Stimulated activated CD4-positive, alpha-beta T cell treated with anti-CD3 and anti-CD28 coated beads, Interleukin-15, amount 100 ng/mL, for 1 hour (primary cell): Measurements from ENCODE around the gene NFXL1.
A peak's percentile ranks its signal among the peaks of the same experiment; 100 is the strongest.

Experiments
- DNase-seq, 2 donors: peaks; one replicate each; pipeline ENCODE4 v3.0.0-alpha.2; 2020; ENCODE audit warnings: low read depth in 1 of 2, low spot score in 1 of 2

The NFXL1 gene

DNA sequence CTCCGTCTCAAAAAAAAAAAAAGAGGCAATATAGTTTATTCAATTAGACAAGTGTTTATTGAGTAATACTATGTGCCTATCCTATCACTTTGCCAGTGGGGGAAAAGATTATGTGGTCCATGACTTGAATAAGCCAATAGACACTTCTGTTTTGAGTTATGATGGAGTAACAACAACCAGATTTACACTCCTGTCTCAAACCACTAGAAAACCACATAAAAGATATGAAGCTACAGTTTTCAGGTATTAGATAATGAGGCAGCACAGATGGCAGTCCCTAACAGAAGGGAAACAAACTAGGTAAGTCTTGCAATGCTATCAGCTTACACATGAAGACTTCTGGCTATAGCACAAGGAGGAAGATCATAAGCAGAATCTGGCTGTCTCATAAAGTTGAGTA lies 22.5 kb downstream of the NFXL1 start:
- DNase-seq, result no peak

DNA sequence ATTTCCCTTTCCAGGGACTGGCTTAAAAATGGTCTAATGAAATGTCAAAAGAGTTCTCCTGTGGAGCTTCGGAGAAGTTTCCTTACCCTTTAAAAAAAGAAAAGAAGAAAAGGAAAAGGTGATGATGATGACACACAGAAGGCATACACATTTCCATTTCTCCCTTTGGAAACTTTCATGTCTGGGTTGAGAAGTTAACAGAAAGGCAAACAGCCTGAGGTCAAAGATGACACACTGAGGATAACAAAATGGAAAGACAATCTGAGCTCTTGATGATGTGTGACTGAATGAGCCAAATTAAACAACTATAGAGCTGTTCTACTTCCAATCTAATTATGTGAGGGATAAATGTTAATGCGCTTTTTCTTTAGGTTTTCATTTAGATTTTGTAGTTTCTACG lies 32.2 kb downstream of the NFXL1 start:
- DNase-seq, result no peak

DNA sequence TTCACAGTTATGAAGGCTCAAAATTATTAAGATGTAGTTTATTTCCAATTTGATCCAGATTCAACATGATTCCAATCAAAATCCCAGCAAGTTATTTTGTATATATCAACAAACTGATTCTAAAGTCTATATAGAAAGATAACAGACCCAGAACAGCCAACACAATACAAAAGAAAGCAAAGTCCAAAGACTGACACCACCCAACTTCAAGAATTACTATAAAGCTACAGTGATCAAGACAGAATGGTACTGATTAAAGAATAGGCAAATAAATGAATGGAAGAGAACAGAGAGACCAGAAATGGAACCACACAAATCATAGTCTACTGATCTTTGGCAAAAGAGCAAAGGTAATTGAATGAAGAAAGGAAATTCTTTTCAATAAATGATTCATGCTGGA lies 34.9 kb downstream of the NFXL1 start:
- no peak for DNase-seq

DNA sequence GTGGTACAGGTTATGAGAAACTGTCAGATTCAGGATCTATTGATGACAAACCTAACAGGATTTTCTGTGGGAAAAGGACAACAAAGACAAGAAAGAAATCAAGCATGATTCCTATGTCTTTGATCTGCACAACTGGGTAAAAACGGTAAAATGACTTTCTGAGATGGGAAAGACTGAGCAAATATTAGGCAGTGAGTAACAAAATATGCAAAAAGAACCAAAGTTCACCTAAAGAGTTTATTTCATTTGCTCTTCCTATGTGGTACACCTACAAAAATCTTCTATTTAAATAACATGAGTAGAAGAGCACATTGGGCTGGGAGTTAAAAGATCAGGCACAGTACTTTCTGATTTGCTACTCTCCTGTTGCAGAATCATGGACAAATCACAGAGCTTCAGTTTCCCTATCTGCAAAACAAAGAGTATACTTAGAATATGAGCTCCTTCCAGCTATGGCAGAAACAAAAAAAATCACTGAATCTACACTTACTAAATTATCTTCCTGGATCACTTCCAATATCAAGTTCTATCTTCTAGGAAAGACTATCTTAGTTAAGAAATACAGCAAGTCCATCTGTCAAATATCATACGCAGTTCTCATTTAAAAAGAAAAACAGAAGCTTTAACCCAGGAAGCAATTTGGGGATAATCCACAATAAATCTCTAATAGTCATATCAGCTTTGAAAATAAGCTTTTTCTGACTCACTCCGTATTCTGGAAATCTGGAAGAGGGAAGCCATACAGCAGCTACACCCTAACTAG lies 37.4 kb downstream of the NFXL1 start:
- no peak for DNase-seq

DNA sequence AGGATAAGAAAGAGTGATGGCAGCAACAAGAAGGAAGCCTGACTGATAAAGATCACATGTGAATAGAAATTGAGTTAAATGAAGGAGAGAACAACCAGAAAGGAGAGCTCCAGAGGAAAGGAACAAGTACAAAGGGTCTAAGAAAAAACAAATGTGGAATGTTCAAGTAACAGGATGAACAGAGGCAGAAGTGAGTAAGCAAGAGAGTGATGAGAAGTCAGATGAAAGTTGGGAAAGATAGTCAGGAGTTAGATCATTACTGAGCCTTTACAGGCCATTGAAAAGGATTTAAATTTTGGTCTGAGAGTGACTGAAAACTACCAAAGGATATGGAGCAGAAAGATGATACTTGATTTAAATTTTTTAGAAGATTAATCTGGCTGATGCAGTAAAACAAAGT lies 38.1 kb downstream of the NFXL1 start:
- no peak for DNase-seq

DNA sequence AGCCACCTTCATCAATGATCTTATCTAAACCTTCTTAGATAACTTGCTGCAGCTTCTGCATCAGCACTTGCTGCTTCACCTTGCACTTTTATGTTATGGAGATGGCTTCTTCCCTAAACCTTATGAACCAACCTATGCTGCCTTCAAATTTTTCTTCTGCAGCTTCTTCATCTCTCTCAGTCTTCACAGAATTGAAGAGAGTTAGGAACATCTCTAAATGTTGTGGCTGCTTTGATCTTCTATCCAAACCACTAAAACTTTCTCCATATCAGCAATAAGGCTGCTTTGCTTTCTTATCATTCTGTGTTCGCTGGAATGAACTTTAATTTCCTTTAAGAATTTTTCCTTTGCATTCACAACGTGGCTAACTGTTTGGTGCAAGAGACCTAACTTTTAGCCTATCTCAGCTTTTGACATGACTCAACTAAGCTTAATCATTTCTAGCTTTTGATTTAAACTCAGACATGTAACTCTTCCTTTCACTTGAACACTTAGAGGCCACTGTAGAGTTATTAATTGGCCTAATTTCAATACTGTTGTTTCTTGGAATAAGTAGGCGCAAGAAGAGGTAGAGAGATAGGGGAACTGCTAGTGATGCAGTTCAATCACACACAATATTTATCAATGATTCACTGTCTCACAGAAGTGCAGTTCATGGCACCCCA lies 40.4 kb downstream of the NFXL1 start:
- DNase-seq, result no peak

DNA sequence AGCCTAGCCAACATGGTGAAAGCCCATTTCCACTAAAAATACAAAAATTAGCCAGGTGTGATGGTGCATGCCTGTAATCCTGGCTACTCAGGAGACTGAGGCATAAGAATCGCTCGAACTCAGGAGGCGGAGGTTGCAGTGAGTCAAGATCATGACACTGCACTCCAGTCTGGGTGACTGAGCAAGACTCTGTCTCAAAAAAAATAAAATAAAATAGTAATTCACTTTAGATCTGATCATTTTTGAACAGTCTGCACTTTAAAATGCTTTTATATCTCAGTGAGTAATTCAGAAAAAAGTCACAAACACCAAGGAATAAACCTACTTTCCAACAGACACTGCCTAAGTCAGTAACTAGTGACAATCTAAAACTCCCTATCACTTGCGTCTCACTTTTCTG lies 50.9 kb downstream of the NFXL1 start:
- no peak for DNase-seq

DNA sequence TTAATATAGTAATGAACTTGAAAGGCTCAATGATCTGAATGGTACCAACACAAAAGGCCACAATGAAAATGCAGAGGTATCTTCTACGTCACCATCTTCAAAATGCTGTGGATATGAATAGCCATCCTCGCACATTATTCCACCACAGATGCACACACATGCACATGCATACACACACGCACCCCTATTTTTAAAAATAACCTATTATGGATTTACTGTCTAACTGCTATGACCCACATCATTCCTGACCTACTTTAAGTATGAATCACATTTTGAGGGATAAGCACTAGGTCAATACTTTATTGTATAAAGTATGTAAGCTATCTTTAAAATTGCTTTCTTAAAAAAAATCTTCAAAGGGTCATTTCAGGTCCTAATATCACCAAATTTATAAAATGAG lies 52.1 kb downstream of the NFXL1 start:
- no peak for DNase-seq

DNA sequence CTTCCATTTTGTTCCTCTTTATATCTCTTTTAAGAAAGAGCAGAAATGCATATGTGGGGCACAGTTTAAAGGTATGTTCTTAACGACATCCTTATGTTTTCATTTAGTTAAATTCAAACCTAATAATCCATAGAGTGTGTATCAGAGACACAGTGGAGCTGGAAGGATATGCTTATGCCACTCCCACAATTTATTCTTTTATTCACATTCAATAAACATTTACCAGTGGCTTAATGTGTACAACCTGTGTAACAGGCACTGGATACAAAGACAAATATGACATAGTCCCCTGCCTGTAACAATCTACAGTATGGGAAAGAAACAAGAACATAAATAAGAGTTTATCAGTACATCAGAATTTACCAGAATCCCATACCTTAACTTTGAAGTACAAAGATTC lies 54.1 kb downstream of the NFXL1 start:
- no peak for DNase-seq

DNA sequence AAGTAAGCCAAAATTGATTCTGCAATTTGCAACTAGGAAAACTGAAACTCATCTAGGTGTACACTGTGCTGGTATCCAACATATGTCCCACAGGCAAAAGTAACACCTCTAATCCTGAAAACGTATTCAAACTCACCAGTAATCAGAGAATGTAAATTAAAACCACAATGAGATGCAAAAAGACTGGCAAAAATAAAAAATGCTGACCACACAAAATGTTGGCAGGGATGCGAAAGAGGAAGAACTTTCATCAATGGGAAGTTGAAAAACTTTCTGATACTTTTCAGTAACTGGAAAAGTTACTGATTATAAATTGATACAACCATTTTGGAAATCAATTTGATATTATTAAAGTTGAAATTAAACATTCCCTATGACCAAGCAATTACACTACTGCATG lies 56.4 kb downstream of the NFXL1 start:
- no peak for DNase-seq

DNA sequence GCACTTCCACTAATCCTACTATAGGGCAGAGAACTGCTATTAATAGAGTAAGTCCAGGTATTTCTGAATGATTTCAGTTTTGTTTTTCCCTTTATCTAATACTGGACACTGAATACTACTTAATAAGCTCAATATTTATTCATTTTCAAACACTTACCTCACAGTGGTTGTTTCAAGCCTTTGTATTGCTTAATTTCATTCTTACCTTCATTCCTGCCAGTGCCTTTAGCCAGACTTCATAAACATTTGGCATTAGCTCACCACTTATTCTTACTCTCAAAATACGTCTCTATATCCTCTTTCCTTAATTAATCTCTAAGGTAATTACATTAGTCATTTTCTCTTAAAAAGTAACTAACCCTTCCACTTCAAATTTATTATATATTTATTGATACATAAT lies 57.7 kb downstream of the NFXL1 start:
- no peak for DNase-seq

DNA sequence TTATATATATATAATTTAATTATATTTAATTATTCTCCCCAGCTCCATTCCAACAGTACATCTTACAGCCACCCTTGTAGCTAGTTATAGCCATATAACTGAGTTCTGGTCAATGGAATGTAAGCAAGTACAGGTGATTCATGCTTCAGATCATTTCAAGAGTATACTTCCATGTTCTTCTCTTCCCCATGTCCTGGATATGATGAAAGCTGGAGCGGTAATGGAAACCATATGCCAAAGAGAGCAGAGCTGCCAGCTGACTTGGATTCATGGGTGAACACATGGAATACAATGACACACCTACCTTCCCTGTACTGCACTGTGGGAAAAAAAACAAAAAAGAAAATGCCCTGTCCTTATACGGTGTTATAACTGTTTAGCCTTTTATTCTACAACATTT lies 59.0 kb downstream of the NFXL1 start:
- DNase-seq, result no peak

DNA sequence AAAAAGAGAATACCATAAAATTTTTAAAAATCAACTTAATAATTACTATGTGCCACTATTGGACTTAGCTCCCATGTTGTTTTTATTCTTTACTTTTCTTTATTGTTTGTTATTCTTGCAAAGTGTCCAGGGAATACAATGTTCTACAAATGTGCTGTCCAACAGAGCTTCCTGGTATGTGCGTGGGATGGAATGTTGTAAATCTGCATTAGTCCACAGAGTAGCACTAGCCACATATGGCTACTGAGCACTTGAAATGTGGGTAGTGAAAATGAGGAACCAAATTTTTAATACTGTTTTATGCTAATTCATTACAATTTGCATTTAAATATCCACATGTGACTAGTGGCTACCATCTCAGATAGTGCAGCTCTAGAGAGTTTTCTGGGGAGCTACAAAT lies 62.2 kb downstream of the NFXL1 start:
- DNase-seq, result no peak

DNA sequence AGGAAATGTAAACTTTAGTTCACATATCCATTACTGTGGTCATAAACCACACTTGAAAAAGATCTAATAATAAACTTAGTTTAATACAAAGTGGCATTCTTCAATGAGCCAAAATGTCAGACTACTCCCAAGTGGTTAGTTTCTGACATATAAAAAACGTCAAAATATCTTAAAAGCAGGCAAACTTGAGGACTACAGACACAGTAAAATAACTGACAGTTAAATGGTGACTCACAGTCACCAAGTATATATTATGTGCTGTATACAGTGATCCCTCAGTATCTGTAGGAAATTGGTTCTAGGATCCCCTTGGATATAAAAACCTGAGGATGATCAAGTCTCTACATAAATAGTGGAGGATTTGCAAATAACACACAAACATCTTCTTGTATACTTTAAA lies 64.9 kb downstream of the NFXL1 start:
- DNase-seq, result no peak

DNA sequence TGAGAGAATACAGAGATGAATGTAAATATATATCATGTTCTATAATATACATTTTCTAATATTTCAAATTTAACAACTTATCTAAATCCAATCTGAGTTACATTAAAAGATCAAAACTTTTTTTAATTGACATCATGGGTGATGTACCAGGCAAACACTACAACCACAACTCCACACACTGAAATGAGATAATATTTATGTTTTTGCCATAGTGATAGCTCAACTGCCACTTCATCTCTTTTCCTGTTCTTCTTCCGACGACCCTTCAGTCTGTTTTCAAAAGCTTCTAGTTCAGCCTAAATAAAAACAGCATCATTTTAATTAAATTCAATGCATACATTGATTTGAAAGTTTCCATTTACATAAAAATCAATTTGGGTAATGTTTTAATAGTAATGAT lies 66.3 kb downstream of the NFXL1 start:
- no peak for DNase-seq

DNA sequence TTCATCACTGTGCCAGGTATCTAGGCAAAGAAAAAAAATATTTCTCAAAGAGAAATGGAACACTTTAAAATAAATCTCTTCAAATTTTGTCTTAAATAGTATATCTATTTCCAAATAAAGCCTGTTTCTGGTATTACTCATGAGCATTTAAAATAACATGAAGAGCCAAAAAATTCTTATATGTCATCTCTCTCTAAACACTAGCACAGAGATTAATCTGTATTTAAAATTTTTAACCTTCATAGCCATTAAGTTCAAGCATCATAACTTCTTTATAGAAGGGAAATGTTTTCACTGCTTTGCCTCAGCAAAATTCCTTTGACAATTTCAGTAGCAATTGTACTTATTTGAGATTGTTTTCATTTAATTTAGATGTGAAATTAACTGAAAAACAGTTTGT lies 71.4 kb downstream of the NFXL1 start:
- no peak for DNase-seq

DNA sequence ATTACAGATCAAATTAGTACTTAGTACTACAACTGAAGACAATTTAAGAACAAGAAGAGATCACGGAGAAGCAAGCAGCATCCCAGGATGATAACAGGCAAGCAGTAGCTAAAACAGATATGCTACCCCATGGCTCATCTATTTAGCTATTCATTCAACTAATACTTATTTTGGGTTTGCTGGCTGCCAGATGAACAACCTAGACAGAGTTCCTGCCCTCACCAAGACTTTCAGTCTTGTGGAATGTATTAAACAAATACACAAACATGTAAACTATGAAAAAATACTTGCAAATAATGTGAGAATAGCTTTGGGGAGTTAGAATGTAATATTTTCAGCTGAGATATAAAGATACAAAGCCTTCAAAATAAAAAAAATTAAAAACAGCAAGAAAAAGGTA lies 74.1 kb downstream of the NFXL1 start:
- no peak for DNase-seq

DNA sequence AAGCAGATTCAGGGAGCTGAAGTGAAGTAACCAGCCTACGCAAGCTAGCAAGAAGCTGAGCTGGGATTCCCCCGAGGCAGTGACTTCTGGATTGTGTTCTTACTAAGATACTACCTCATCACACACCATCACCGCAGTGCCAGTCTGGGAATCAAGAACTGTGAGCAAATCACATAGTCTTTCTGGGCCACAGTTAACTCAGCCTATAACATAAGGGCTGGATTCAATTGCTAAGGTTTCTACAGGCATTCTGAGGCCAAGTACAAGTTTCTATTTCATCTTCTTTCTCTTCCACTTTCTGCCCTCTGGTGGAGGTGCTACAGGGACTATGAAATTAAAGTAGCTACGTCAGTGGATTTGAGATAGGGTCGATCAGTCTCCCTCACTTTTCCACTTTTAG lies 75.1 kb downstream of the NFXL1 start:
- DNase-seq, result no peak

DNA sequence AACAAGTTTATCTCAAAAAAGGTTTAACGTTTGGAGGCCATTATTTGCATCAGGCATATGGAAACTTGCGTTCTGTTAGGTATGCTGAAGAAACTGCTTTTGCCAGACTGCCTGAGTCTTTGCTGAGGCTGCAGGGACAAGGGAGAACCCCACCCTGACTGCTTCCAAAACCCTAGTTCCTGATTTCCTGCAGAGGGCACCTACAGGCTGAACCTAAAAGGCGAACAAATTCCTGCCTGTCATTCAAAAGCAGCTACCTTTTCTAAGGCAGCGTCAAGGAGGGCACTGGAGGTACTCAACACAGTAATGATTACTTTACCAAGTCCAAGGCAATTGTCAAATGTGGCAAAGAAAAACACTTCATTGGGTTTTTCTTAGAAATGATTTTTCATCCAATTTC lies 75.9 kb downstream of the NFXL1 start:
- DNase-seq, result no peak

DNA sequence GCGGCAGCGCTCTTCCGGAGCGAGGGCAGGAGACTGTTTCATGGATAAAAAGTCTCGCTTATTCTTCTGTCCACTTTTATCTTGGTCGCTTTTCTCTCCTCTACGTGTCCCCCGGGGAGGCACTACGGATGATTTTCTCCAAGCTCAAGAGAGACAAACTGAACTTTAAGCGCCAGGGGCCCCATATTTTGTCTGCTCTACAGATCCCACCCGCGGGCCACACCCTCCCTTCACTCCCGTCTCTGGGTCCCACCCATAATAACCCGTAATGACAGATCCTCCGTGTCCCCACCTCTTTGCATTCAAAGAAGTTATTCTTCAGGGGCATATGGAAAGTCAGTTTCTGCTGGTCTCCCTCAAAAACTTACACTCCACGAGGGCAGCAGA lies 76.5 kb downstream of the NFXL1 start, which contains the start of gene CORIN:
CORIN (minus strand) TSS at position 160 of the 387 bp plus-strand sequence; CDS start at position 42, 118 bp downstream.
- DNase-seq, result no peak

DNA sequence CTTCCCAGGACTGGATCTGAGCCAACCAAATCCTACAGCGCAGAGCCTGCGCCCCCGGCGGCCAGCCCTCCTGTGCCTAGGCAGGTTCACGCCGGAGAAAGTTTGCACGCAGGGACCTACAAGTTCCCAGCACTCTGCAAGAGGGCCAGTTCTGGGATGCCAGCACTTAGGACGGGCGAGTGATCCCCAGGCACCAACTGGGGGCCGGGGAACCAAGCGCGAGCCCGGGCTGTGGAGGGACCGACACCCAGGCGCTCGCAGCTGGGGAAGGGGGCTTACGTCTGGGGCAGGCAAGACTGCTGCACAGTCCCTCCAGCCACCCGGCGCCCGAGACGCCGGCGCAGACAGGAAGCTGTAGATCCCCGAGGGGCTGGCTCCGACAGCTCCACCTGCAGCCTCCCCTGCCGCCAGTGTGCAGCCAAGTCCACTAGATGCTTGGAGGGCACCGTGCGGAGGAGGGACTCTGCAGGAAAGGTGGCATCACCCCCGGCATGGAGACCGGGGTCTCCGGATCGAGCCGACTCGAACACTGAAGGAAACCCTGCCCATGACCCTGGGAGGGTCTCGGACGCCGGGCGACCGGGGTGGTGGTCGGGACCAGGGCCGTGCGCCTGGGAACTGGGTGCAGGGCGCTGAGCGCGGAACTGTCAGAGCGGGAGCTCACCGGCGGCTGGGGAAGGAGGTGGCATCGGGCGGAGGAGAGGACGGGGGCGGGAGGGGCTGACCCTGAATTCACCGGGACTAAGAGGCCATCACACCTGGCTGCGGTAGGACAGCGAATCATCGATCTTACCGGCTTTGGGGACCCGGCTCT lies 77.1 kb downstream of the NFXL1 start:
- peak; percentile 8 to 10 for DNase-seq

DNA sequence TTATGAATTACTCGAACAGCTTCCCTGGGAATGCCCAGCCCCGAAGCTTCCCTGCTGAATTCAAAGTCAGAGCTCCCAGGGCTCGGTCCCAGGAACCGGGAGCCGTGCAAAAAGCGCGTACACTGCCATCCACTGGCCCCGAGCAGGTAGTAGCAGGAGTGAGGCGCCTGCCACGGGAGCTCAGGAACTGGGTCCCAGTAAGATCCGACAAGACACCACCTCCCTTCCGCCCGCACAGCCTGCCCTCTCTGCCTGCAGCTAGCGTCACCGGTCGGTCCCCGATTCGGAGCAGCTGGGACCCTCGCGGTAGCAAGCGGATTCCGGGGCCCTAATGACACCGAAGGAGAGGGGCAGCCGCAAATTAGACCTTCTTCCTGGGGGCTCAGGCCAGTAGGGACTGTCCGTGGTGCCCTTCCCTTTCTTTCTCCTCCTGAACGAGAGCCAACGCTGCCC lies 77.7 kb downstream of the NFXL1 start:
- peak in 1 of 2 donors; percentile 20 for DNase-seq
